ENCODE results near the gene ZDHHC24.
"Not testable (repeated sequence)": the region's sequence is repeated elsewhere in the genome, so short reads cannot be mapped to it uniquely, and the experiment has no call there.

Gene ZDHHC24, protein sequence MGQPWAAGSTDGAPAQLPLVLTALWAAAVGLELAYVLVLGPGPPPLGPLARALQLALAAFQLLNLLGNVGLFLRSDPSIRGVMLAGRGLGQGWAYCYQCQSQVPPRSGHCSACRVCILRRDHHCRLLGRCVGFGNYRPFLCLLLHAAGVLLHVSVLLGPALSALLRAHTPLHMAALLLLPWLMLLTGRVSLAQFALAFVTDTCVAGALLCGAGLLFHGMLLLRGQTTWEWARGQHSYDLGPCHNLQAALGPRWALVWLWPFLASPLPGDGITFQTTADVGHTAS

DNA sequence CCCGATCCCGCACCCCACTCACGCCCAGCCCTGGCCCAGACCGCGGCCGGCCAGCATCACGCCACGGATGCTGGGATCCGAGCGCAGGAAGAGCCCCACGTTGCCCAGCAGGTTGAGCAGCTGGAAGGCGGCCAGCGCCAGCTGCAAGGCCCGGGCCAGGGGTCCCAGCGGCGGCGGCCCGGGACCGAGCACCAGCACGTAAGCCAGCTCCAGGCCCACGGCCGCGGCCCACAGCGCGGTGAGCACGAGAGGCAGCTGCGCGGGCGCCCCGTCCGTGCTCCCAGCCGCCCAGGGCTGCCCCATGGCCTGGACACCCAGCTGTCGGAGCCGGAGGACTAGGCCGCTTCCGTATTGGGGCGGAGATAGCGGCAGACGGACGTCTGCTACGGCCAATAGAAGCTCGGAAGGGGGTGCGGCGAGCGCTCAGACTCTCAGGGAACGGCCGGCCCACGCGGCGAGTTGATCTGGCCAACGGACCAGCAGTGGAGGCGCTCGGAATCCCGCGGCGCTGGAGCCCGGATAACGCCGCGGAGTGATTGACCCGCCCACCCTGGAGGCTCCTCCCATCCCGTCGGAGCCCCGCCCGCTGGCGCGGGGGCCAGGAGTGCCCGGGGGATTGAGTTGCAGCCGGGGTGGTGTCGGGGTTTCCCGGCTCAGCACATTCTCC, at the start of gene ZDHHC24:
TSS of gene ZDHHC24 (minus strand) at position 348 of the 667 bp plus-strand sequence. CDS start at position 303, 45 bp downstream.
- DNase-seq = peak; percentile 78

DNA sequence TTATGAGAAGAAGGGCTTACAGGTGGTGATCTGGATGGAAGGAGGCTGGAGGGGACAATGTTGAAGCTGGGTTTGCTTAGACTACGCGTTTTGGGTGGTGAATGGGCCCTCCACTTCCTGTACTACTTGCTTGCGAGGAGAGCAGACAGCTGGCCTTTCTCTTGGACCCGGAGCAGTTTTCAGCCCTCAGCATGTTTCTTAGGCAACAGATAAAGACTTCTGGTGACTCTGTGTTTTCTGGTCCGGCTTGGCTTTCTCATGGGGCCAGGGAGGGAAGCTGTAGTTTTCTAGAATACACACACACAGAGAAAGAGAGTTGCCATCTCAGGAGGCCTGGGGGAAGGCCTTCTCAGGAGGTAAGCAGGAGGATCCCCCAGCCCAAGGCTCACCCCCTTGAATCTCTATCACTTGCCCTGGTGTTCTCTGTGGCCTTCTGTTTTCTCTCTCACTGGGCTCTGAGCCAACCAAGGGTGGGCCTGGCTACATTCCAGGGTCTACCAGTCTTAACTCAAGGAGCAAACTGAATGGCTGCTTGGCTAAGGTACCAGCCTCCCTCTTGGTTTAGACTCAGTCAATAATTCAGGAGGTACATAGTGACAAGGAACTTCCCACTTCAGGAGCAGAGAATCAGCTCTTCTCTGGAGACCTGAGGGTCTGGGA, 49.5 kb upstream of the ZDHHC24 start:
- DNase-seq = no peak

DNA sequence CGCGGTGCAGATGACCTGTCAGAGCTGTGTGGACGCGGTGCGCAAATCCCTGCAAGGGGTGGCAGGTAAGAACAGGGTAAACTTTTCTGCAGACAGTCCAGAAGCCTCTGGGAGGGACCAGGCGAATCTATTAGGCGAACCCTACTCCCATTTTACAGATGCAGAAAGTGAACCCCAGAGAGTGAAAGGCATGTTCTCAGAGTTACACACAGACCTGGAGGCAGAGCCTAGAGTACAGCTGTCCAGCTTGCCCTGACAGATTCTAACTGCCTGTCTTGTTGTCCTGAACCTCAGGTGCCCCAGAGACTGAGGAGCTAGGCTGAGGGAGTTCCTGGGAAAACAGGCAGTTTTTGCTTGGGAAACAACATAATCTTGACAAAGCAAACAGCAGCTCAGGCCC, 47.8 kb upstream of the ZDHHC24 start:
- DNase-seq = no peak

DNA sequence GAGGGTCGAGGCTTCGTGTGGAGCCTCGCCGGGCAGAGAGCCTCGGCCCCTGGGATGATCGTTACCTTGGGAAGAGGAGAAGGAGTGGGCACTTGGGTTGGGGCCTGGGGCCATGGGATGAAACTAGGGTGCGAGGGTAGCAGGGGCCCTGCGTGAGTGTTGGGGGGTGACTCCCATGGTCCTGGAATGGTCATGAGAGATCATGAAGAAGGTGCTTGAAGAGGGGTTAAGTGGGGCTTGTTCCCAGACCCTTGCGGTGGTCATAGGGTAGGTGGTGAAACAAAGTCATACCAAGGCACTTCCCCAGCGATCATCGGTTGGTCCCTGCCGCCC, 47.4 kb upstream of the ZDHHC24 start:
- DNase-seq = no peak

DNA sequence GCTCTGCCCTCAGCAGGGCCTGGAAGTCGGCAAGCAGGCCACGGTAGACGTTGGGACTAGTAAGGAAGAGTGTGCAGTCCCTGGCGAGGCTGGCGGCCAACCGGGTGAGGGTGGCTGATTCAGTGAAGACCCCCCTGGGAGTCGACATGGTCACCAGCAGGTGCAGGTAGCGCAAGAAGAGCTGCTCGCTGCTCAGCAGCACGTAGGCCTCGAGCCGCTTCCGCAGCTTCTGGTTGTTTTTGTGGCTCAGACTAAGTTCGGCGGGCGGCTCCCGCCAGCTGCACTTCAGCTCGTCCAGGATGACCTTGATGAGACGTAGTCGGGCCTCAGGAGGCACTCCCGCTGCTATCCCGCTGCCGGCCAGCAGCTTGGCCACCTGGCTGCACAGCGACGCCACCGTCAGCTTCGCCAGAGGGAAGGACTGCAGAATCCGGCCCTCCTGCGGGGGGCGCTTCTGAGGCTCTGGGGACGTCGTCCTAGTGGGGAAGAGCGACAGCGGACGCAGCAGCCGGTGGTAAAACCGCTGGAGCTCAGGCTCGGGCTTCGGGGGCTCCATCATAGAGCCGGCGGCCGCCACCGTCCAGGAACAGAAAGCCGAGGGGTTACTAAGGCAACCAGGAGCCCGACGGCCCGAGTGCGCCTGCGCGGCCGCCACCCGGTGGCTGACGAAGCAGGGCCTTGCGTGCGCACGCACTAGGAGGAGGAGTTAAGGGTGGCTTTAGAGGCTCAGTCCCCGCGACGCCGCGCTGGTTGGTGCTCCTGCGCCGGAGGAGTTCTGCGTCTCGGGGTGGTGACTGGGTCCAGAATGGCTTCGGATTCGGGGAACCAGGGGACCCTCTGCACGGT, 46.8 kb upstream of the ZDHHC24 start, which contains the start of the genes CCDC87 and CCS:
TSS of gene CCDC87 (minus strand) at position 607 of the 846 bp plus-strand sequence. CDS start at position 559, 48 bp downstream.
TSS of gene CCS (plus strand) at position 729 of the 846 bp plus-strand sequence. CDS start at position 806, 77 bp downstream.
- DNase-seq = peak; percentile 88

DNA sequence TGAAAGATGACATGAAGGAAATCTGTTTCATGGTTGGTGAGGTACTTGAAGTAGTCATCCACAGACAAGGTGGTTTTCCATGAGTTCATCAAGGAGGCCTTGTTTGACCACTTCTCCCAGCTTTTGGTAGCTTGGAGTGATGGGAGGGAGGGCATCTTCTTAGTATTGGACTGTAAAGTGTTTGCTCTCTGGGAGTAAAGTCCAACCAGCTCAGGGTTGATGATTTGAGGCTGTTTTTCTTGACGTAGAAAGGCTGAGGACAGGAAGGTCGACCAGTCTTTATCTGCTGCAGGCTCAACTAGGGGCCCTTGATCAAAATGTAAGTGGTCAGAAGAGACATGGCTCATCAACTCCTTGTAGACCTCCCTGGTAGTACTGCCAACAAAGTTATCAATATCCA, 45.3 kb upstream of the ZDHHC24 start:
- DNase-seq = no peak

DNA sequence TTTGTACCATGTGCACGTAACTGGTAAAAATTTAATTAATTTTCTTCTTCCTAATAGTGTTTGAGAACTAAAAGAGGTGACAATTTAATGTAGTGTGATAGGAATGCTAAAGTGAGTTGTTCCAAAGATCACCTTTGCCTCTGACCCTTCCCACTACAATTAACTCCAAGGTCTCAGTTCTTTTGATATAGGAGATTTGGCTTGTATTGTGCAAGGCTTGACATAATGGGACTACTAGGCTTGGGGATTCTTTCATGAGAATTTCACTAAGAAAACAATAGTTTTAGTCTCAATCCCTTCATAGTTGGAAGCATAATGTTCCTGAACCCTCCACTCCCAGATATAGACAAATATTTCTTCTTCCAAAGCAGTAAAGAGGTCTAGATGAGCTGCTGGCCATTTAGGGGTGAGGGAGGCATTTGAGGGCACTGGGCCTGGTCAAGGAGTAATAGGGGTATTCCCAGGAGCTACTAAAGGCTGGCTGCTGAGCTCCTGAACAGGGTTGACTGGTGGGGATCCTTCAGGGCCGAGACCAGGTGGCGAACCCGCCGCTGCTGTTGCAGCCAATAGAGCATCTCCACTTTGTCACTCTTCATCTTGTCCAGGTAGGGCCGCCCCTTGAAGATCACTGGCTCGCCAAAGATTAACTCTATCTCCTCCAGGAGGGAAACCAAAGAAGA, 44.3 kb upstream of the ZDHHC24 start:
- DNase-seq = no peak

DNA sequence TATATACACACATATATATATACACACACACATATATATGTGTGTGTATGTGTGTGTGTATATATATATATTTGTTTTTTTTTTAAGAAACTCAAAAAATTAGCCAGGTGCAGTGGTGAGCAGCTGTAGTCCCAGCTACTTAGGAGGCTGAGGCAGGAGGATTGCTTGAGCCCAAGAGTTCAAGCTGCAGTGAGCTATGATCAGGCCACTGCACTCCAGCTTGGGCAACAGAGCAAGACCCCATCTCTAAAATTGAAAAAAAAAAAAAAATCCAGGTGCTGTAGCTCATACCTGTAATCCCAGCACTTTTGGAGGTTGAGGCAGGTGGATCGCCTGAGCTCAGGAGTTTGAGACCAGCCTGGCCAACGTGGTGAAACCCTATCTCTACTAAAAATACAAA, 43.5 kb upstream of the ZDHHC24 start:
- DNase-seq = not testable (repeated sequence)

DNA sequence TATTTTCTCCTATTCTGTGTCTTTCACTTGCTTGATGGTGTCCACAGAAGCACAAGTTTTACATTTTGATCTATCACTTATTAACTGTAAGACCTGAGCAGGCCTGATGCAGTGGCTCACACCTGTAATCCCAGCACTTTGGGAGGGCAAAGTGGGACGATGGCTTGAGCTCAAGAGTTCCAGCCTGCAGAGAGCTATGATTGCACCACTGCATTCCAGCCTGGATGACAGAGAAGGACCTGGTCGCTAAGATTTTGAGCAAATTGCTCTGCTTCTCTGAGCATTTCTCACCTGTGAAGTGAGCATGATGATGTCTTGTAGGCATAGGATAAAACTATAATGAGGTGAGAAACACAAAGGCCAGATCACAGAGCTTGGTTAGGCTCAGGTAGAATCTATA, 40.3 kb upstream of the ZDHHC24 start:
- DNase-seq = no peak

DNA sequence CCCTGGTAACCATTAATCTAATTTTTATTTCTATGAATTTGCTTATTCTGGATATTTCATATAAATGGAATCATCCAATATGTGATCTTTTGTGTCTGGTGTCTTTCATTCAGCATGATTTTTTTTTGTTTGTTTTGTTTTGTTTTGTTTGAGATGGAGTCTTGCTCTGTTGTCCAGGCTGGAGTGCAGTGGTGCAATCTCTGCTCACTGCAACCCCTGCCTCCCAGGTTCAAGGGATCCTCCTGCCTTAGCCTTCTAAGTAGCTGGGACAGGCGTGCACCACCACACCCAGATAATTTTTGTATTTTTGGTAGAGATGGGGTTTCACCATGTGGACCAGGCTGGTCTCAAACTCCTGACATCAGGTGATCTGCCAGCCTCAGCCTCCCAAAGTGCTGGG, 39.6 kb upstream of the ZDHHC24 start:
- DNase-seq = not testable (repeated sequence)

DNA sequence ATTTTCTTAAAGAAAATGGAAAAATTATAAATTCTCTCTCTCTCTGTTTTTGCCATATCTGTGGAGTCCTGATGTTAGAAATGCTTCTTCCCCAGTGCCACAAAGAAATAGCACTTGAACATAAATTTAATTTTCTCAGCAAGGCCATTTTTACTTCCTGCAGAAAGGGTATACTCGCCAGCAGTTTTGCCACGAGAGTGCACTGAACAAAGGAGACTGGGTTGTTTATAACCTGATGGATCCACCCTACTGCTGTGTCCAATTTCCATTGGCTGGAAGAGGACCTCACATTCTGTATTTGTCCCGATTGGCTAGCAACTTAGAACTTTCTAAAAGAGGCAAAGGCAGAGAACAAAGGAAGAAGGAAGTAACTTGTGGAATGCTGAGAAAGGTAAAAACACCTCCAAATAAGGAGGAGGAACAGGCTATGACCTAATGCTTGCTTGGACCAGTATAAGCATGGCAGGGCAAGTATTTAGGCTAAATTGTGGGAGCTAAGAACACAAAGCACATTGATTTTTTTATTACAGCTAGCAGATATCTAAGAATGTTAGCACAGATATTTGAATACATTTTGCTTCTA, 36.8 kb upstream of the ZDHHC24 start:
- DNase-seq = not testable (repeated sequence)

DNA sequence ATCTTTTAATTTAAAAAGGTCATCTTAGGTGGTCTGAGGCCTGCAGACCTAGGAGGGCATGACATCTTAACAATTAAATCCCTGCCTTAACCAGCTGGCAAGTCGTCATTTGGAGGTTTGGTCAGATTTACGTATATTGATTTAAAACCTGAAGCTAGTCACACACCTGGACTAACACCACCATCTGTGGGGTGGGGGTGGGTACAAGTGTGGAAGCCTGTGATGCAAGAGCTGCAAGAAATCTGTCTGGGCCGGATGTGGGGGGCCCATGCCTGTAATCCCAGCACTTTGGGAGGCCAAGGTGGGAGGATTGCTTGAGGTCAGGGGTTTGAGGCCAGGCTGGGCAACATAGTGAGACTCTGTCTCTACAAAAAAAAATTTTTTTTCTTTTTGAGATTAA, 35.4 kb upstream of the ZDHHC24 start:
- no peak for DNase-seq

DNA sequence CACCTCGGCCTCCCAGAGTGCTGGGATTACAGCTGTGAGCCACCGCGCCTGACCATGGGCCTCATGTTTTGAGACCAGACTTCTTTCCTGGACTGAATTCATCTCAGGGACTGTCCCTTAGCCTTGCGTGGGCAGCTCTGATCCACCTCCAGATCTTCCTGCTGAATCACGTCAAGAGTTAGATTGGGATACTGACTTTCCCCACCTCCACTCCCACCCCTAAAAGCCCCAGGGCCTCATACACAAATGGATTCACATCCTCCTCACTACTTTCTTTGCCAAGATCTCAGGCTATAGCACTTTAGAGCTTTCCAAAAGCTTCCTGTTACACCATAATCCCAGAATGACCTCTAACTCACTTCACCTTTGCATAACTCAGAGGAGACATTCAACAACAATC, 35.0 kb upstream of the ZDHHC24 start:
- no peak for DNase-seq

DNA sequence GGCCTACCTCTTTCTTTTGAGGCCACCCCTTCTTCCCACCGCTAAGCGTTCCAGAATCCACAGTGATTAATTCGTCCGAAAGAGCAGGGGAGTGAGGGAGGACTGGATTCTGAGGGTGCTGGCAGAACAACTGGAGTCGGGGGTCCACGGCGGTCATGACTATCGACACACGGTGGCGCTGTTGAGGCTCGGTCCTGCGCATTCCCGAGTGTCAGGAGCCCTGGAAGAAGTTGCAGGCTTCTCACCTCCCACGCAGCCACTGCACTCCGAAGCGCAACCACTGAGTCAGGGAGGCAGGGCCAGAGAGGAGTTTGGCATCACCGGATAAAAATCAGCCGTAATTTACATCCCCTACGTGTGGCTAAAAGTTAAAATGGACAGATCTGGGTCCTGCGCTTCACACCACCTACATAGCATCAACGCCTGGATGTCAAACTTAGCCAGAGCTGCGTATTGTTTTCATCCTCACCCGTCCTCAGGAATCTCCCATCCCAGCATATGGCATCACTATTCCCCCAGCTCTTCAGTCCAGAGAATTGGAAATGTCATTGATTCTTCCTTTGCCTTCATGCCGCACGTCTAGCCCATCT, 33.3 kb upstream of the ZDHHC24 start:
- no peak for DNase-seq

DNA sequence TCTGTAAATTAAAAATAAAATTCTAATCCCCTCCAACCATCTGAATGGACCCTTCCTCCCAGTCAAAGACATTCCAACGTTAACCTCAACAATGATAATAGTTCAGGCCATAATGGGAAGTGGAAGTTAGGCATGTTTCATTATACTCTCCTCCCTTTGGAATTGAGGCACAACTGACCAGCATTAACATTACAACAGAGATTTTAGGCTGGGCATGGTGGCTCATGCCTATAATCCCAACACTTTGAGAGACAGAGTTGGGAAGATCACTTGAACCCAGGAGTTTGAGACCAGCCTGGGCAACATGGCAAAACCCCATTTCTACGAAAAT, 25.0 kb upstream of the ZDHHC24 start:
- no peak for DNase-seq

DNA sequence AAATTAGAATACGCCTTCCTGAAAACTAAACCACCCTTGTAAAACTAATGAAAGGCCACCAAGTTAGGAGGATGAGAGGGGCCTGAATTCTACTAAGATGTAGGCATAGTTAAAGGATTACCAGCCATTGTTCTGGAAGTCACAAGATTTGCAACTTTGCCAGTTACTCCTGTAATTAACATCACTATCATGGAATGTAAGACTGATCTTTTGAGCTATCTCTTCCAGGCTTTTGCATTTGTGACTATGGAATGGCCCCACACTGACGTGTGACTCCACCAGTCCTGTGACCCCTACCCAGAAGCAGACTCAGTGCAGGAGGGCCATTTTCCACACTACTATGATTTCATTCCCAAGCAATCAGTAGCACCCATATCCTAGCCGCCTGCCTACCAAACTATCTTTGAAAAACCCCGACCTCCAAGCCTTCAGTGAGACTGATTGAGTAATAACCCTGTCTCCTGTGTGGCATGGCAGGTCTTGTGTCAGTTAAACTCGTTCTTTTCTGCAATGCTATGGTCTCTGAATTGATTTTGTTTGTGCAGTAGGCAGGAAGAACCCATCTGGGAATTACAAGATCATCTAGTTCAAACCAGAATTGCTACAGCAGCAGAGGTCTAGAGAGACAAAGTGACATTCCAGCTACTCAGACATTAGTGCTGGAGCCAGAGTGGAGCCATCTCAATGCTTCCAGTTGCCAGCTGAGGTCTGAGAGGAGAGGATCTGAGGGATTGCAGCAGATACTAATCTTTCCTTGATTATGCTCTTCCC, 24.4 kb upstream of the ZDHHC24 start:
- DNase-seq = no peak

DNA sequence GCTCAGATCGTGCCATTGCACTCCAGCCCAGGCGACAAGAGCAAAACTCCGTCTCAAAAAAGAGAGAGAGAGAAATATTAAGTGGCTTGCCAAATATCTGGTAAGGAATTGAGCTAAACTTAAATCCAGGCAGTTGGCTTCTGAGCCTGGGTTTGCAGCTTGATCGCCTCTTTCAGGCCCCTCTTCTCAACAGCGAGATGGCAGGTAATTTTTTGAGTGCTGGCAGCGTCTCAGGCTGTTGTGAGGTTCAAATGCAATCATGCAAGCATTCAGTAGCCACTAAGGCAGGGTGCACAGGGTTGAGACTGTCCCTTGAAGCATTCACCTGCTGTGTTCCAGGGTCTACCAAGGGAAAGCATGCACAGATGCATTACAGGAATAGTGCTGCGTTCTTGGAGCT, 23.2 kb upstream of the ZDHHC24 start:
- DNase-seq = no peak

DNA sequence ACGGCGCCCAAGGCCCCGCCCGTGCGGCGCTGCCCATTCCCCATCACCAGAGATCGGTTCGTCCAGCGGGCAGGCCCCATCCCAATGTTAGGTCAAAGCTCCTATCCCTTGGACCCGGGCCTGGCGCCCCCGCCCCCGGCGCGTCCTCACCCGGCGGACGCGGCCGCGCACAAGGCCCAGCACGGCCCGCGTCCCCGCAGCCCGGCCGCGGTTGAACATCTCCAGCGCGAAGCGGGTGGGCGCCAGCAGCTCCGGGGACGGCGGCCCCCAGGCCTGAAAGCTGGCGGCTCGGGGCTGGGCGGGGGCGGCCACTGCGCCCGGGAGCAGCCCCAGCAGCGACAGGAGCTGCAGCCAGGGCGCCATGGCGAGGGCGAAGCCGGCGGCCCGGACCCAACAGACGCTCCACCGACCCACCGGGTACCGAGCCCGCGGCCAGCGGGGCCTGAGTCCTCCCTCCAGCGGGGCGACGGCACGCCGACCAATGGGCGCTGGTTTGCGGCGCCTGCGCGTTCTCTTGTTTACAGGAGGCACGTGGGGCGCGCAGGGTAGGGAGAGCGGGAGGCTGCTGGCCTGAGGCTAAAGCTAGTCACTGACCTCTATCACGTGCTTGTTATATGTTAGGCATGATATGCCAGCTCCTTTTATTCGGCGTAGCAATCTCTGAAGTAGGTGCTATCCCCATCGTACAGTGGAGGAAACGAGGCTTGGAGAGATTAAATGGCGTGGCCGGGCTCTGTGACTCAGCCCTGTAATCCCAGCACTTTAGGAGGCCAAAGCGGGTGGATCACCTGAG, 22.5 kb upstream of the ZDHHC24 start, which contains the start of gene CTSF:
TSS of gene CTSF (minus strand) at position 483 of the 793 bp plus-strand sequence. CDS start at position 363, 120 bp downstream.
- DNase-seq = no peak

DNA sequence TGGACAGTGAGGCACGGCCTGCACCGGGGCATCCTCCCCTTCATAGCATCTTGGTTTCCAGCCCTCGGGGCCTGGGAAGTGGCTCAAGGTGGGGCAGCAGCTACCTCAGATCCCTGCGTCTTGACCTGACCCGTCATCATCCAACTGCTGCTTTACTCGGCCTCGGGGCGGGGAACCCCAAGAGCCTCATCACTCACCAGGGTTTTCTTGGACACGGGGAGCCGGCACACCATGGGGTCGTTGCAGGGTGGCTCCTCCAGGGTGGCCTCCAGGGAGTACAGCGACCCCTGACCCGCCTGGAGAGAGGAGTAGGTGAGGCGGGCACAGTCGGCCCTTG, 21.9 kb upstream of the ZDHHC24 start:
- no peak for DNase-seq

DNA sequence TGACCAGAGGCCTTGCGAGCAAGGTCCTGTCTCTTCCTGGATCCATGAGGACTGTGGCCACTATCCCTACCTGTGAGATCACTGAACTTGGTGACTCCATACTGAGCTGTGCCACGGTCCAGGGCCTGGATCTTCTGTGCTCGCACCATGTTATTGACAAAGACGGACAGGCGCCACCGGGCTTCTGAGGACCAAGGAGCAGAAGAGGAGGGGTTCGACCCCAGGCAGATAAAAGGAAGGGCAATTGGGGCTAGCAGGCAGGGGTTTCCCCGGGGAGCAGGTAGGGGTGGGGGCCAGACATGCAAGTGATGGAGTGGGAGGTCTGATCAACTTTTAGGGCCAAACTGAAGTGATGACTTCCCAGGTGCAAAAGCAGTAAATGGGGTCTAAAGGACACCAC, 20.4 kb upstream of the ZDHHC24 start:
- no peak for DNase-seq
